Keratinocyte (primary cell): Measurements from ENCODE around the gene CHM. TPM values are rescaled to one million over a fixed set of nuclear protein-coding genes. Genes with fewer than 3 reads are reported as not detected.

Source experiments
- DNase-seq: peaks from one replicate; pipeline ENCODE4 v3.0.0-alpha.2; 2011; ENCODE audit warnings: low read depth, missing footprints, low spot score
- FAIRE-seq: peaks from 2 replicates; lab custom pipeline; 2011; peaks lifted over from hg19 to GRCh38; lab: Jason Lieb, UNC
- H2AFZ ChIP-seq: 2 replicates; pipeline ENCODE4 v1.6.0; 2012; ENCODE audit warnings: low read length, control low read depth, inconsistent platforms; ENCODE audit not compliant: control insufficient read depth
- H3K27ac ChIP-seq: 2 replicates; pipeline ENCODE4 v1.5.1; 2011; ENCODE audit warnings: low read length; ENCODE audit not compliant: control insufficient read depth, insufficient read depth
- H3K27me3 ChIP-seq: 3 replicates; pipeline ENCODE4 v1.6.0; 2011; ENCODE audit warnings: low read length; ENCODE audit not compliant: control insufficient read depth, insufficient read depth; ENCODE audit errors: extremely low read depth
- H3K36me3 ChIP-seq, 2 experiments: 2 replicates in 1 of 2; 3 replicates in 1 of 2; pipeline ENCODE4 v1.5.1; 2011; ENCODE audit warnings: low read length in 2 of 2, mild to moderate bottlenecking in 1 of 2; ENCODE audit not compliant: control insufficient read depth in 2 of 2, insufficient read depth in 2 of 2; ENCODE audit errors: extremely low read depth in 1 of 2
- H3K4me1 ChIP-seq: 3 replicates; pipeline ENCODE4 v1.5.1; 2011; ENCODE audit warnings: low read length; ENCODE audit not compliant: control insufficient read depth, insufficient read depth; ENCODE audit errors: extremely low read depth
- H3K4me2 ChIP-seq: 3 replicates; pipeline ENCODE4 v1.6.0; 2011; ENCODE audit warnings: low read depth, low read length; ENCODE audit not compliant: control insufficient read depth, insufficient read depth; ENCODE audit errors: extremely low read depth
- H3K4me3 ChIP-seq, 3 experiments: fragments of 200-600 bp in 1 of 3; sonication (generic) in 1 of 3; 2 replicates in 2 of 3; 3 replicates in 1 of 3; pipeline ENCODE4 v1.5.1; 2011 to 2016; ENCODE audit warnings: low read length in 3 of 3, mild to moderate bottlenecking in 3 of 3, control low read depth in 2 of 3, inconsistent platforms in 1 of 3, low read depth in 1 of 3, mixed read lengths in 1 of 3, mixed run types in 1 of 3, moderate library complexity in 1 of 3; ENCODE audit not compliant: control insufficient read depth in 2 of 3, insufficient read depth in 2 of 3; ENCODE audit errors: extremely low read depth in 1 of 3
- H3K79me2 ChIP-seq: 2 replicates; pipeline ENCODE4 v1.6.0; 2012; ENCODE audit warnings: low read length; ENCODE audit not compliant: control insufficient read depth, insufficient read depth
- H3K9ac ChIP-seq: 3 replicates; pipeline ENCODE4 v1.6.0; 2011; ENCODE audit warnings: low read length; ENCODE audit not compliant: control insufficient read depth, insufficient read depth; ENCODE audit errors: extremely low read depth
- H3K9me1 ChIP-seq: 3 replicates; pipeline ENCODE4 v1.6.0; 2011; ENCODE audit warnings: low read length; ENCODE audit not compliant: control insufficient read depth, insufficient read depth; ENCODE audit errors: extremely low read depth
- H3K9me3 ChIP-seq: 2 replicates; pipeline ENCODE4 v1.5.1; 2012; ENCODE audit warnings: low read depth, low read length; ENCODE audit not compliant: control insufficient read depth
- H4K20me1 ChIP-seq: 3 replicates; pipeline ENCODE4 v1.6.0; 2011; ENCODE audit warnings: low read length; ENCODE audit not compliant: control insufficient read depth, insufficient read depth; ENCODE audit errors: extremely low read depth
- CTCF ChIP-seq, 3 experiments: IDR thresholded peaks in 1 of 3; conservative IDR thresholded peaks in 1 of 3; optimal IDR thresholded peaks in 1 of 3; 2 replicates in 2 of 3; 3 replicates in 1 of 3; pipeline versions ENCODE3 to v1.5.1; 2011; ENCODE audit warnings: low read length in 3 of 3, mild to moderate bottlenecking in 3 of 3, moderate library complexity in 2 of 3, control low read depth in 1 of 3, inconsistent platforms in 1 of 3; ENCODE audit not compliant: insufficient read depth in 2 of 3; ENCODE audit errors: extremely low read depth in 1 of 3
- EZH2 ChIP-seq: IDR thresholded peaks from one replicate; pipeline ENCODE4 v1.6.1; 2012; ENCODE audit warnings: inconsistent platforms, mild to moderate bottlenecking, low read length, moderate library complexity
- dilution Hi-C: fragments of 300-500 bp; cut with MboI; formaldehyde crosslinking; loops from one replicate; pipeline ENCODE4 v1.7.0; 2020; ENCODE audit warnings: low sequenced_read_pairs; ENCODE audit not compliant: extremely low pct_ligation_motif_present
- polyA plus RNA-seq, 5 experiments: library from polyadenylated mRNA; depleted of rRNA in 3 of 5; stranded (reverse) in 3 of 5; stranded (forward) in 1 of 5; unstranded in 1 of 5; fragments of >200 nt; gene quantifications; 1 replicate in 1 of 5; 2 replicates in 3 of 5; 3 replicates in 1 of 5; pipeline versions ENCODE4 v1.2.1 to v1.2.3, GENCODE V29; 2011 to 2012; ENCODE audit warnings: missing spikeins in 2 of 5, low read depth in 1 of 5, low replicate concordance in 1 of 5

The CHM gene
- polyA plus RNA-seq, 1 donor (not counting 4 experiments of a cell fraction or from before 2014, with no cell fraction given), result 20.4 TPM

GRCh38 chrX:86066998-86067397 is 19.6 kb upstream of the CHM start:
- Histone ChIP-seq H4K20me1 (no peaks in the 10 kb centered on the region), H3K9ac (no peak overlapping the region), H3K36me3 (no peaks in the 10 kb centered on the region), H3K27ac (no peak overlapping the region), H3K4me2 (no peak overlapping the region), H3K79me2 (no peaks in the 10 kb centered on the region), H3K9me1 (no peaks in the 10 kb centered on the region), H3K9me3 (no peaks in the 10 kb centered on the region), H2AFZ (no peak overlapping the region), H3K27me3 (no peaks in the 10 kb centered on the region), H3K4me1 (no peaks in the 10 kb centered on the region), H3K4me3 (no peak overlapping the region)
- no peak for FAIRE-seq
- dilution Hi-C loops, result no loop called here
- DNase-seq, result no peak
- TF ChIP-seq EZH2, result no peak
- TF ChIP-seq CTCF (optimal IDR thresholded peaks at IDR 0.05 in 1 of 3, IDR thresholded peaks at IDR 0.05 in 1 of 3, conservative IDR thresholded peaks at IDR 0.05 in 1 of 3; ENCODE audit: extremely low read depth in 1 of 3, insufficient read depth in 2 of 3, low read length in 3 of 3), result no peak

- Histone ChIP-seq H3K4me1 (no peaks in the 10 kb centered on the region), H3K36me3 (no peaks in the 10 kb centered on the region)
- dilution Hi-C loops, result no loop called here
These were observed 14.0 kb upstream of the CHM start for GRCh38 chrX:86061407-86061806.

More at GRCh38 chrX:86061407-86061806, 14.0 kb upstream of the CHM start:
- no peaks in the 10 kb centered on the region for H3K9me1 ChIP-seq
- H3K4me2 ChIP-seq, result no peak overlapping the region
- FAIRE-seq (no peak), DNase-seq (no peak)
- H3K9me3 ChIP-seq, result no peaks in the 10 kb centered on the region
- H2AFZ ChIP-seq, result no peak overlapping the region
- no peaks in the 10 kb centered on the region for H4K20me1 ChIP-seq
- H3K79me2 ChIP-seq, result no peaks in the 10 kb centered on the region
- no peaks in the 10 kb centered on the region for H3K27me3 ChIP-seq
- H3K9ac ChIP-seq, result no peak overlapping the region
- no peak overlapping the region for H3K27ac ChIP-seq
- H3K4me3 ChIP-seq, result no peak overlapping the region
- TF ChIP-seq EZH2 (no peak), CTCF (optimal IDR thresholded peaks at IDR 0.05 in 1 of 3, IDR thresholded peaks at IDR 0.05 in 1 of 3, conservative IDR thresholded peaks at IDR 0.05 in 1 of 3; ENCODE audit: extremely low read depth in 1 of 3, insufficient read depth in 2 of 3, low read length in 3 of 3) (no peak)
